Dermis blood vessel endothelial cell (primary cell): Measurements from ENCODE around the gene IQCN. TPM values are rescaled to one million over a fixed set of nuclear protein-coding genes. Genes with fewer than 3 reads are reported as not detected.
A peak's percentile ranks its signal among the peaks of the same experiment; 100 is the strongest.

Experiments used
- DNase-seq: peaks from one replicate; pipeline ENCODE4 v3.0.0; 2010
- total RNA-seq: library from RNA; depleted of rRNA; stranded (reverse); fragments of >200 nt; gene quantifications from 2 replicates; pipeline ENCODE4 v1.2.3, GENCODE V29; 2014

The IQCN gene
- total RNA-seq, 1 donor from 2014 or later: 0.17 TPM

DNA sequence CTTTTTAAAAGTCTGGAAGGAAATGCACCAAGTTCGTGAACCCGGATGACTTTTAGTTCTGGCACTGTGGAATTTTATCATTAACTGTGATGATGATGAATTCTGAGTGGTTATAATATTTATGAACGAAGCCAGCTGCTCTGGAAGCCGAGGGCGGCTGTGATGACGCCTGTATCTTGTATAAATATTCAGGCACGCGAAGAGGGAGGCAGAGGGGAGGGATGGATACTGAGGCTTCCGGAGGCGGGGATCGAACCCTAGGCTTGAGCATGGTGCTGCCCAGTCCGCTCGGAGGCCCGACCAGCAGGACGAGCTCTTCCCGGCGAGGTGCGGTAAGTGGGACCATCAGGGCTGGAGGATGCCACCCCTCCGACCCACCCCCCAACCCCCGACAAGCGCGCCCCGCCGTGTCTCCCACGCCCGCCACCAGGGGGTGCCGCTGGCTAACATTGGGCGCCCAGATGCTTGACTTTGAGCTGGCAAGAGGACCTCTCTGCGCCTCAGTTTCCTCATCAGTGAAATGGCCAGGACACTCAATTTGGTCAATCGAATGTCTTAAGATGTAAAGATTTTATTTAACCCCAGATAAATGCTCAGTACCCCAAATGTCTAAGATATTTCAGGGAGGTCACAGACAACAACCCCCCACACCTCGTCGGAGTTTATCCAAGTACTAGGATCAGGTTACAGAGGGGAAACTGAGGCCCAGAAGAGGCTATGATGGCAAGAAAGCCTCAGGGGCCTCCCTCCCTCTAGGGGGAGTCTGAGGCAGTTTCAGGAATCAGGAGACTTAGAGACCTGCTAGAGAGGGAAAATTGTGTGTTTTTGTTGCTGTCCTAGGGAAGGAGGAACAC lies 65.9 kb downstream of the IQCN start:
- DNase-seq: peak; percentile 55

Other genes with a start within 250 kb of the IQCN start
- gene IL12RB1, start 187.5 kb downstream of the IQCN start, total RNA-seq: 0.34 and 0.74 TPM in 2 replicates
- gene MAST3, start 176.7 kb downstream of the IQCN start, total RNA-seq: 2.2 and 3.7 TPM in 2 replicates
- gene PIK3R2, start 121.3 kb downstream of the IQCN start, total RNA-seq: 4.8 and 9.7 TPM in 2 replicates
- gene IFI30, start 100.6 kb downstream of the IQCN start, total RNA-seq: 8.0 and 8.5 TPM in 2 replicates
- gene MPV17L2, start 81.2 kb downstream of the IQCN start, total RNA-seq: 15.3 and 19.3 TPM in 2 replicates
- gene RAB3A, start 70.4 kb downstream of the IQCN start, total RNA-seq: 0.17 and 0.93 TPM in 2 replicates
- 0.28 and 0.51 TPM in 2 replicates for gene PDE4C, start 48.0 kb downstream of the IQCN start, total RNA-seq
- 122 and 173 TPM in 2 replicates for gene JUND, start 7.2 kb upstream of the IQCN start, total RNA-seq
- 88.5 and 185 TPM in 2 replicates for gene LSM4, start 48.6 kb upstream of the IQCN start, total RNA-seq
- gene PGPEP1, start 66.1 kb upstream of the IQCN start, total RNA-seq: 28.2 and 29.6 TPM in 2 replicates
- gene GDF15, start 111.7 kb upstream of the IQCN start, total RNA-seq: 106 and 152 TPM in 2 replicates
- not detected in 2 replicates for gene LRRC25, start 123.2 kb upstream of the IQCN start, total RNA-seq
- 88.8 and 96.7 TPM in 2 replicates for gene SSBP4, start 144.9 kb upstream of the IQCN start, total RNA-seq
- 35.4 and 69.7 TPM in 2 replicates for gene ISYNA1, start 163.7 kb upstream of the IQCN start, total RNA-seq
- 12.3 and 14.8 TPM in 2 replicates for gene ELL, start 247.6 kb upstream of the IQCN start, total RNA-seq